ENCODE measurements around the gene BLOC1S3. TPM values are rescaled to one million over a fixed set of nuclear protein-coding genes. Genes with fewer than 3 reads are reported as not detected.

Gene BLOC1S3
- total RNA-seq, 1 donor from 2014 or later = 12.5 TPM

- Histone ChIP-seq H3K27ac (no peak overlapping the region), H3K36me3 (peaks cover 0 to 20% of the 10 kb centered on the region in 2 donors), H3K9me3 (no peaks in the 10 kb centered on the region), H3K4me1 (no peaks in the 10 kb centered on the region), H3K4me3 (no peak overlapping the region), H3K27me3 (no peaks in the 10 kb centered on the region)
- no peak for TF ChIP-seq CTCF (IDR thresholded peaks at IDR 0.05)
- TF ChIP-seq POLR2A (IDR thresholded peaks at IDR 0.05) = no peak
- no peak for TF ChIP-seq POLR2AphosphoS5 (IDR thresholded peaks at IDR 0.05; ENCODE audit: insufficient read depth in 1 of 2, low read depth in 1 of 2)
- no peak for DNase-seq (ENCODE audit: extremely low spot score in 2 of 2)
- intact Hi-C loops (cut with DNase I) = no loop called here
Observed at GRCh38 chr19:45141203-45141900, 37.2 kb upstream of the BLOC1S3 start.

- Histone ChIP-seq H3K4me3 (no peak overlapping the region), H3K27me3 (no peaks in the 10 kb centered on the region), H3K4me1 (no peaks in the 10 kb centered on the region), H3K9me3 (no peaks in the 10 kb centered on the region), H3K36me3 (peaks cover 0 to 20% of the 10 kb centered on the region in 2 donors), H3K27ac (no peak overlapping the region)
- TF ChIP-seq POLR2A (IDR thresholded peaks at IDR 0.05) (no peak), POLR2AphosphoS5 (IDR thresholded peaks at IDR 0.05; ENCODE audit: insufficient read depth in 1 of 2, low read depth in 1 of 2) (no peak), CTCF (IDR thresholded peaks at IDR 0.05) (no peak)
- no peak for DNase-seq (ENCODE audit: extremely low spot score in 2 of 2)
- intact Hi-C loops (cut with DNase I) = no loop called here
Observed at GRCh38 chr19:45142016-45142725, 36.4 kb upstream of the BLOC1S3 start.

- no peaks in the 10 kb centered on the region for H3K27me3 ChIP-seq
- no peak overlapping the region for H3K27ac ChIP-seq
- intact Hi-C loops (cut with DNase I) = no loop called here
- H3K36me3 ChIP-seq = peaks cover 0 to 20% of the 10 kb centered on the region in 2 donors
- no peak overlapping the region for H3K4me3 ChIP-seq
- DNase-seq (ENCODE audit: extremely low spot score in 2 of 2) = no peak
- no peak for TF ChIP-seq POLR2AphosphoS5 (IDR thresholded peaks at IDR 0.05; ENCODE audit: insufficient read depth in 1 of 2, low read depth in 1 of 2)
- H3K4me1 ChIP-seq = no peaks in the 10 kb centered on the region
- no peaks in the 10 kb centered on the region for H3K9me3 ChIP-seq
Observed at GRCh38 chr19:45142726-45143110, 35.9 kb upstream of the BLOC1S3 start.

- Histone ChIP-seq H3K4me1 (no peaks in the 10 kb centered on the region), H3K36me3 (peaks cover 0 to 20% of the 10 kb centered on the region in 2 donors), H3K27me3 (no peaks in the 10 kb centered on the region), H3K4me3 (no peak overlapping the region), H3K9me3 (no peaks in the 10 kb centered on the region), H3K27ac (no peak overlapping the region)
- no peak for DNase-seq (ENCODE audit: extremely low spot score in 2 of 2)
- intact Hi-C loops (cut with DNase I) = no loop called here
- TF ChIP-seq POLR2A (IDR thresholded peaks at IDR 0.05) = no peak
- TF ChIP-seq CTCF (IDR thresholded peaks at IDR 0.05) = no peak
- TF ChIP-seq POLR2AphosphoS5 (IDR thresholded peaks at IDR 0.05; ENCODE audit: insufficient read depth in 1 of 2, low read depth in 1 of 2) = no peak
Observed at GRCh38 chr19:45144431-45145269, 33.9 kb upstream of the BLOC1S3 start.
